Nephron (organoid): ENCODE data around the gene GALNT9.

ENCODE experiments used
- H3K27ac Mint-ChIP-seq, 3 experiments: 2 replicates each; pipeline ENCODE4 v1.8.0; 2020; ENCODE audit warnings: mixed read lengths in 3 of 3, mild to moderate bottlenecking in 2 of 3, moderate library complexity in 1 of 3
- H3K27me3 Mint-ChIP-seq: 2 replicates; pipeline ENCODE4 v1.8.0; 2021; ENCODE audit warnings: low read depth, mild to moderate bottlenecking, moderate library complexity, mixed read lengths
- H3K36me3 Mint-ChIP-seq: 2 replicates; pipeline ENCODE4 v1.8.0; 2020; ENCODE audit warnings: low read depth, mixed read lengths
- H3K4me1 Mint-ChIP-seq: 2 replicates; pipeline ENCODE4 v1.8.0; 2020; ENCODE audit warnings: mixed read lengths
- H3K4me3 Mint-ChIP-seq, 3 experiments: 2 replicates each; pipeline ENCODE4 v1.8.0; 2020; ENCODE audit warnings: mild to moderate bottlenecking in 3 of 3, mixed read lengths in 3 of 3, moderate library complexity in 2 of 3
- H3K9me3 Mint-ChIP-seq: 2 replicates; pipeline ENCODE4 v1.8.0; 2020; ENCODE audit warnings: mixed read lengths
- TF ChIP-seq, protein P1 (sequence below), 3 experiments: fragments of 200-600 bp; sonication (generic); IDR thresholded peaks; one replicate each; pipeline ENCODE4 v1.5.0; 2021; ENCODE audit warnings: antibody characterized with exemption in 3 of 3; ENCODE audit not compliant: unreplicated experiment in 3 of 3

GALNT9 gene

DNA sequence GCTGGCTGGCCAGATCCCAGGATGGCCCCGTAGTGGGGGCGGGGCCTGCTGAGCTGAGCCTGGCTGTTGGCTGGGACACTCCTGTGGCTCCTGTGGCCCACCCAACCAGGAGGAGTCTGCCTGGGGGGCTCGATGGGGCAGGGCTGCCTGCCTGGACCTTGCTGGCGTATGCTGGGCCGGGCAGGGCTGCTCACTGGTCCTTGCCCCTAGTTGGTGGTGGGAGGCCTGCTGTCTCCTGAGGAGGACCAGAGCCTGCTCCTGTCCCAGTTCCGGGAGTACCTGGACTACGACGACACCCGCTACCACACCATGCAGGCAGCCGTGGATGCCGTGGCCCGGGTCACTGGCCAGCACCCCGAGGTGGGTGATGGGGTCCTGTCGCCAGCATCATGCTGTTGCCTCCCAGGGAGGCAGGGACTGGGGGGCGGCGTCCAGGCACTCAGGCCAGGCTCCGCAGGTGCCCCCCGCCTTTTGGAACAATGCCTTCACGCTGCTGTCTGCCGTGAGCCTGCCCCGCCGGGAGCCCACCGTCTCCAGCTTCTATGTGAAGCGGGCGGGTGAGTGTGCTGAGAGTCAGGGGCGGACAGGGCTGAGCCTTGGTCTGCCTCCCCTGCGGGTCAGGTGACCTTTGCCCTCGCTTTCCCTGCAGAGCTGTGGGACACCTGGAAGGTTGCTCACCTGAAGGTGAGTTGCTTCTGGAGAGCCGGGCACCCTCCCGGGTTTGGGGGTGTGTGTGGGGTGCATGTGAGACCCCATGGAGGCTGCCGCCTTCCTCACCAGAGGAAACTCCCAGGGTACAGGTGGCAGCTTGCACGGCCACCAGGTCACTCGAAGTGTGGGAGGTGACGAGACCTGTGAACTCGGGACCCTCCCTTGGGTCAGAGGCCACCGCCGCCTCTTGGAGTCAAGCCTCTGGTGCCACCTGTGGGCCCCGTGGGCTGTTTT, 181.7 kb downstream of the GALNT9 start:
- peaks cover 14% of the 10 kb centered on the region for H3K36me3 Mint-ChIP-seq
- peaks cover 10% of the 10 kb centered on the region for H3K4me1 Mint-ChIP-seq
- TF ChIP-seq, protein P1, sequence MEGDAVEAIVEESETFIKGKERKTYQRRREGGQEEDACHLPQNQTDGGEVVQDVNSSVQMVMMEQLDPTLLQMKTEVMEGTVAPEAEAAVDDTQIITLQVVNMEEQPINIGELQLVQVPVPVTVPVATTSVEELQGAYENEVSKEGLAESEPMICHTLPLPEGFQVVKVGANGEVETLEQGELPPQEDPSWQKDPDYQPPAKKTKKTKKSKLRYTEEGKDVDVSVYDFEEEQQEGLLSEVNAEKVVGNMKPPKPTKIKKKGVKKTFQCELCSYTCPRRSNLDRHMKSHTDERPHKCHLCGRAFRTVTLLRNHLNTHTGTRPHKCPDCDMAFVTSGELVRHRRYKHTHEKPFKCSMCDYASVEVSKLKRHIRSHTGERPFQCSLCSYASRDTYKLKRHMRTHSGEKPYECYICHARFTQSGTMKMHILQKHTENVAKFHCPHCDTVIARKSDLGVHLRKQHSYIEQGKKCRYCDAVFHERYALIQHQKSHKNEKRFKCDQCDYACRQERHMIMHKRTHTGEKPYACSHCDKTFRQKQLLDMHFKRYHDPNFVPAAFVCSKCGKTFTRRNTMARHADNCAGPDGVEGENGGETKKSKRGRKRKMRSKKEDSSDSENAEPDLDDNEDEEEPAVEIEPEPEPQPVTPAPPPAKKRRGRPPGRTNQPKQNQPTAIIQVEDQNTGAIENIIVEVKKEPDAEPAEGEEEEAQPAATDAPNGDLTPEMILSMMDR (IDR thresholded peaks at IDR 0.05; ENCODE audit: unreplicated experiment in 3 of 3), result no peak
- no peak overlapping the region for H3K4me3 Mint-ChIP-seq
- no peak overlapping the region for H3K27ac Mint-ChIP-seq
- no peaks in the 10 kb centered on the region for H3K27me3 Mint-ChIP-seq
- no peaks in the 10 kb centered on the region for H3K9me3 Mint-ChIP-seq

DNA sequence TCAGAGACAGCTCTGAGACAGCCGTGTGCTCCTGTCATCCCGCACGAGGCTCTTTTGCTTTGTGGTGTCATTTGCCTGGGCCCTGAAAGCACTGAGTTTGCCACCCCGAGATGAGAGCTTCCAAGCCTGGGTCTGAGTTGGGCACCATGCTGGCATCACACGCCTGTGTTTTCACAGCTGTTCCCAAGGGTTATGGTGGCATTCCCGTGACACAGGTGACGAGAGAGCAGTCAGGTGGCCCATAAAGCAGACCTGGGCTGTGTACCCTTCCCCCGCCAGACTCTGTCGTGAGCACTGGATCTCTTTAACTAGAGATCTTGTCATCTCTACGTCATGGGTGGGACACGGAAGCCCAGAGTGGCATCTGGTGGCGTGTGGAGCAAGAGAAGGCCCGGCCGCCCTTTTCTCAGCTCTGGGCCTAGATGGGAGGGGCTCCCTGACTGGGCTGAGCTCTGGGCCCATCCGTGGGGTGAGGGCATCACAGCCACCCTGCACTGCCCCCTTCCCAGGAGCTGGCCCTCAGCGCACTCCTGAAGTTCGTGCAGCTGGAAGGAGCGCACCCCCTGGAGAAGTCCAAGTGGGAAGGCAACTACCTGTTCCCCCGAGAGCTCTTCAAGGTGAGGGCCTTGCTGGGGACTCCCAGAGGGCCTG, 182.5 kb downstream of the GALNT9 start:
- Mint-ChIP-seq H3K27me3 (no peaks in the 10 kb centered on the region), H3K9me3 (no peaks in the 10 kb centered on the region), H3K36me3 (peaks cover 14% of the 10 kb centered on the region), H3K27ac (no peak overlapping the region), H3K4me3 (peak overlapping the region; percentile 88 to 93 (median 93)), H3K4me1 (peaks cover 10% of the 10 kb centered on the region)
- TF ChIP-seq, protein P1 (IDR thresholded peaks at IDR 0.05; ENCODE audit: unreplicated experiment in 3 of 3), result no peak
